K562 (cell line): ENCODE data around the gene CNPY4. TPM values are rescaled to one million over a fixed set of nuclear protein-coding genes. Genes with fewer than 3 reads are reported as not detected.

Source experiments
- CBX1 ChIP-seq: sonication (generic); IDR thresholded peaks from 2 replicates; pipeline ENCODE4 v1.6.1; 2016; ENCODE audit warnings: antibody characterized with exemption, low read depth, mild to moderate bottlenecking
- CEBPB ChIP-seq: fragments of 450-650 bp; IDR thresholded peaks from 2 replicates; pipeline ENCODE4 v1.6.1; 2016; ENCODE audit warnings: missing genetic modification characterization, missing compliant biosample characterization
- CXXC5 ChIP-seq: fragments of 250-450 bp; sonication (Bioruptor Pico); IDR thresholded peaks from 2 replicates; pipeline ENCODE4 v1.8.0; 2022; ENCODE audit warnings: inconsistent platforms, mild to moderate bottlenecking, moderate library complexity
- DPF2 ChIP-seq: fragments of 450-650 bp; IDR thresholded peaks from 2 replicates; pipeline ENCODE4 v1.6.1; 2016
- KDM4B ChIP-seq, 2 experiments: fragments of 450-650 bp in 1 of 2; sonication (generic) in 1 of 2; IDR thresholded peaks; 2 replicates each; pipeline ENCODE4 v1.6.1; 2016 to 2017; ENCODE audit warnings: borderline replicate concordance in 2 of 2, antibody characterized with exemption in 1 of 2, low read depth in 1 of 2, mild to moderate bottlenecking in 1 of 2
- MBD1 ChIP-seq: fragments of 250-450 bp; sonication (Bioruptor Pico); IDR thresholded peaks from 2 replicates; pipeline ENCODE4 v1.8.0; 2022; ENCODE audit warnings: inconsistent platforms
- NFYB ChIP-seq: IDR thresholded peaks from 2 replicates; pipeline ENCODE4 v1.6.1; 2011; ENCODE audit warnings: mild to moderate bottlenecking, moderate library complexity; ENCODE audit not compliant: insufficient read length; ENCODE audit errors: extremely low read depth
- SRF ChIP-seq, 2 experiments: fragments of 250-450, 450-650 bp in 1 of 2; sonication (Bioruptor Pico) in 1 of 2; sonication (generic) in 1 of 2; formaldehyde crosslinking; IDR thresholded peaks; 2 replicates each; pipeline versions ENCODE4 v1.5.0 to v1.5.1; 2020 to 2022; ENCODE audit warnings: mild to moderate bottlenecking in 1 of 2, missing genetic modification reagents in 1 of 2
- TFAM ChIP-seq: fragments of 250-450 bp; sonication (Bioruptor Pico); conservative IDR thresholded peaks from 2 replicates; pipeline ENCODE4 v1.5.0; 2021; ENCODE audit warnings: mild to moderate bottlenecking, moderate library complexity
- ZC3H8 ChIP-seq: fragments of 450-650 bp; IDR thresholded peaks from 2 replicates; pipeline ENCODE4 v1.6.1; 2017
- polyA plus RNA-seq, 8 experiments: library from polyadenylated mRNA; depleted of rRNA in 4 of 8; stranded (reverse) in 5 of 8; unstranded in 3 of 8; fragments of >200 nt; fragmentation: Nextera tagmentation in 2 of 8; fragmentation: Illumina TruSeq in 1 of 8; extraction: Ambion mirVana in 2 of 8; extraction: Trizol in 1 of 8; gene quantifications; 2 replicates each; pipeline versions ENCODE4 v1.2.1 to v1.2.3, GENCODE V29; 2011 to 2014; ENCODE audit warnings: inconsistent platforms in 1 of 8, missing spikeins in 1 of 8
- total RNA-seq, 7 experiments: library from RNA; depleted of rRNA in 6 of 7; stranded (reverse); fragments of >200 nt in 6 of 7; fragmentation: Illumina TruSeq in 2 of 7; extraction: Trizol in 2 of 7; gene quantifications; 2 replicates each; pipeline versions ENCODE4 v1.2.1 to v1.2.3, GENCODE V29; 2011 to 2021; ENCODE audit warnings: low replicate concordance in 1 of 7
- TF ChIP-seq, protein P1 (sequence below): fragments of 250-450 bp; sonication (Bioruptor Pico); IDR thresholded peaks from 2 replicates; pipeline ENCODE4 v1.4.0; 2020
- TF ChIP-seq, protein P2 (sequence below), 2 experiments: IDR thresholded peaks; 2 replicates each; pipeline ENCODE4 v1.6.1; 2011; ENCODE audit warnings: borderline replicate concordance in 1 of 2, control low read depth in 1 of 2, low read depth in 1 of 2, low read length in 1 of 2, mild to moderate bottlenecking in 1 of 2, mixed read lengths in 1 of 2, moderate library complexity in 1 of 2; ENCODE audit not compliant: insufficient read depth in 1 of 2, insufficient read length in 1 of 2, poor library complexity in 1 of 2, severe bottlenecking in 1 of 2; ENCODE audit errors: extremely low read depth in 1 of 2
- TF ChIP-seq, protein P3 (sequence below), 2 experiments: fragments of 450-650 bp; formaldehyde crosslinking in 1 of 2; IDR thresholded peaks; 2 replicates each; pipeline versions ENCODE4 v1.4.0 to v1.6.1; 2014 to 2020; ENCODE audit warnings: mild to moderate bottlenecking in 2 of 2, borderline replicate concordance in 1 of 2, low read depth in 1 of 2

CNPY4 gene
- total and polyA plus RNA-seq, 9 of the 15 experiments (the other 6 are each of a cell fraction or from before 2014, with no cell fraction given) = 1.9 to 11.2 (median 7.0) TPM

DNA sequence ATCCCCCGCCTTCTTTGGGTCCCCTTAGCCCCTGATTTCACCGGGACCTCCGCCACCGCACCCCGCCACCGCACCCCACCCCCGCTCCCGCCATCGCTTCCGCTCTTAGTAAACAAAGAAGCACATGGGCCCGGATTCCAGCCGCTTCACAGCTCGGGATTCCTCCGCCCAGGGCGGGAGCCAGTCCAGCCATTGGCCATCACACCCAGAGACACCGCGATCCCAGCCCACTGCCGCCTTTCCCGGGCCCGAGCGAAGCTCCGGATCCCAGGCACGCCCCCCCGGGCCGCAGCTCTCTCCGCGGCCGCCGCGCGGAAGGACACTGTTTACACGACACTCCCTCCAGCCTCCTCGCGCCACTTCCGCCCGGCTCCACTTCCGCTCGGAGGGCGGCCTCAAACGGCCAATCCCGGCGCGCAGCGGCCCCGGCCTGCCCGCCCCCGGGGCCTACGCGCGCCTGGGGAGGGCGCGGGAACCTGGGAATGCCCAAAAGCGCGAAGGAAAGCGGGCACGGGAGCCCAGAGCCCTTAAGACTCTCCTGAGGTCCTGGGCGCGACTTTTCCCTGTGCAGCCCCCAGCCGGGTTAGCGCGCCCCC, 18.9 kb upstream of the CNPY4 start (continued):
- TF ChIP-seq, protein P1, sequence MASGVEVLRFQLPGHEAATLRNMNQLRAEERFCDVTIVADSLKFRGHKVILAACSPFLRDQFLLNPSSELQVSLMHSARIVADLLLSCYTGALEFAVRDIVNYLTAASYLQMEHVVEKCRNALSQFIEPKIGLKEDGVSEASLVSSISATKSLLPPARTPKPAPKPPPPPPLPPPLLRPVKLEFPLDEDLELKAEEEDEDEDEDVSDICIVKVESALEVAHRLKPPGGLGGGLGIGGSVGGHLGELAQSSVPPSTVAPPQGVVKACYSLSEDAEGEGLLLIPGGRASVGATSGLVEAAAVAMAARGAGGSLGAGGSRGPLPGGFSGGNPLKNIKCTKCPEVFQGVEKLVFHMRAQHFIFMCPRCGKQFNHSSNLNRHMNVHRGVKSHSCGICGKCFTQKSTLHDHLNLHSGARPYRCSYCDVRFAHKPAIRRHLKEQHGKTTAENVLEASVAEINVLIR (CRISPR knock-in tag) = peak; percentile 79
- TF ChIP-seq, protein P2, sequence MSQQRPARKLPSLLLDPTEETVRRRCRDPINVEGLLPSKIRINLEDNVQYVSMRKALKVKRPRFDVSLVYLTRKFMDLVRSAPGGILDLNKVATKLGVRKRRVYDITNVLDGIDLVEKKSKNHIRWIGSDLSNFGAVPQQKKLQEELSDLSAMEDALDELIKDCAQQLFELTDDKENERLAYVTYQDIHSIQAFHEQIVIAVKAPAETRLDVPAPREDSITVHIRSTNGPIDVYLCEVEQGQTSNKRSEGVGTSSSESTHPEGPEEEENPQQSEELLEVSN (IDR thresholded peaks at IDR 0.05; ENCODE audit: borderline replicate concordance in 1 of 2, extremely low read depth in 1 of 2, insufficient read depth in 1 of 2, insufficient read length in 1 of 2, low read depth in 1 of 2, low read length in 1 of 2, poor library complexity in 1 of 2, severe bottlenecking in 1 of 2) = peak; percentile 68 to 98
- TF ChIP-seq ZC3H8 = no peak
- TF ChIP-seq CBX1 = peak; percentile 21; the same call in 1 of the 2 replicates
- TF ChIP-seq CEBPB = no peak
- no peak for TF ChIP-seq SRF (CRISPR knock-in tag; IDR thresholded peaks at IDR 0.05)
- peak in 1 of 2 experiments; percentile 93; a peak in 1 of 4 replicates for TF ChIP-seq KDM4B (IDR thresholded peaks at IDR 0.05; ENCODE audit: borderline replicate concordance in 2 of 2, low read depth in 1 of 2)
- TF ChIP-seq CXXC5 = peak; percentile 88
- no peak; the same call in 1 of the 2 replicates for TF ChIP-seq DPF2
- peak; percentile 59 for TF ChIP-seq NFYB
- TF ChIP-seq, protein P3, sequence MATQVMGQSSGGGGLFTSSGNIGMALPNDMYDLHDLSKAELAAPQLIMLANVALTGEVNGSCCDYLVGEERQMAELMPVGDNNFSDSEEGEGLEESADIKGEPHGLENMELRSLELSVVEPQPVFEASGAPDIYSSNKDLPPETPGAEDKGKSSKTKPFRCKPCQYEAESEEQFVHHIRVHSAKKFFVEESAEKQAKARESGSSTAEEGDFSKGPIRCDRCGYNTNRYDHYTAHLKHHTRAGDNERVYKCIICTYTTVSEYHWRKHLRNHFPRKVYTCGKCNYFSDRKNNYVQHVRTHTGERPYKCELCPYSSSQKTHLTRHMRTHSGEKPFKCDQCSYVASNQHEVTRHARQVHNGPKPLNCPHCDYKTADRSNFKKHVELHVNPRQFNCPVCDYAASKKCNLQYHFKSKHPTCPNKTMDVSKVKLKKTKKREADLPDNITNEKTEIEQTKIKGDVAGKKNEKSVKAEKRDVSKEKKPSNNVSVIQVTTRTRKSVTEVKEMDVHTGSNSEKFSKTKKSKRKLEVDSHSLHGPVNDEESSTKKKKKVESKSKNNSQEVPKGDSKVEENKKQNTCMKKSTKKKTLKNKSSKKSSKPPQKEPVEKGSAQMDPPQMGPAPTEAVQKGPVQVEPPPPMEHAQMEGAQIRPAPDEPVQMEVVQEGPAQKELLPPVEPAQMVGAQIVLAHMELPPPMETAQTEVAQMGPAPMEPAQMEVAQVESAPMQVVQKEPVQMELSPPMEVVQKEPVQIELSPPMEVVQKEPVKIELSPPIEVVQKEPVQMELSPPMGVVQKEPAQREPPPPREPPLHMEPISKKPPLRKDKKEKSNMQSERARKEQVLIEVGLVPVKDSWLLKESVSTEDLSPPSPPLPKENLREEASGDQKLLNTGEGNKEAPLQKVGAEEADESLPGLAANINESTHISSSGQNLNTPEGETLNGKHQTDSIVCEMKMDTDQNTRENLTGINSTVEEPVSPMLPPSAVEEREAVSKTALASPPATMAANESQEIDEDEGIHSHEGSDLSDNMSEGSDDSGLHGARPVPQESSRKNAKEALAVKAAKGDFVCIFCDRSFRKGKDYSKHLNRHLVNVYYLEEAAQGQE (IDR thresholded peaks at IDR 0.05; ENCODE audit: borderline replicate concordance) = no peak
- TF ChIP-seq, protein P3 (CRISPR knock-in tag; IDR thresholded peaks at IDR 0.05; ENCODE audit: low read depth) = 0 out of 2 replicates have a peak, but pooled peaks have one; percentile 68
- TF ChIP-seq TFAM = no peak
- no peak for TF ChIP-seq MBD1
